Stimulated activated CD8-positive, alpha-beta memory T cell treated with anti-CD3 and anti-CD28 coated beads, Interleukin-4, amount 100 ng/mL, for 4 hours (primary cell): ENCODE measurements around the gene INHBA.

Experiments
- DNase-seq, 2 donors: peaks; one replicate each; pipeline ENCODE4 v3.0.0-alpha.2; 2020; ENCODE audit warnings: low read depth in 2 of 2, low spot score in 1 of 2

Gene INHBA

DNA sequence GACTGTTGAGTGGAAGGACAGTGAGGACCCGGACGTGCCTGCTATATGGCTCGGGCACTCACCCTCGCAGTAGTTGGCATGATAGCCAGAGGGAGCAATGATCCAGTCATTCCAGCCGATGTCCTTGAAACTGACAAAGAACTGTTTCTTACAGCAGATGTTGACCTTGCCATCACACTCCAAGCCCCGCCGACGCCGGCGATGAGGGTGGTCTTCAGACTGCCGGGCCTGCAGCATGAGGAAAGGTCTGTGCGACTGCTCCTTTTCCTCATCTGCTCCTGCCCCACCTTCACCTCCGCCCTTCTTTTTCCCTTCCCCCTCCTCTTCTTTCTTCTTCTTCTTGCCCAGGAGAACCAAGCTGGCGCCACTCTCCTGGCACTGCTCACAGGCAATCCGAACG is 13.1 kb downstream of the INHBA start:
- no peak for DNase-seq

DNA sequence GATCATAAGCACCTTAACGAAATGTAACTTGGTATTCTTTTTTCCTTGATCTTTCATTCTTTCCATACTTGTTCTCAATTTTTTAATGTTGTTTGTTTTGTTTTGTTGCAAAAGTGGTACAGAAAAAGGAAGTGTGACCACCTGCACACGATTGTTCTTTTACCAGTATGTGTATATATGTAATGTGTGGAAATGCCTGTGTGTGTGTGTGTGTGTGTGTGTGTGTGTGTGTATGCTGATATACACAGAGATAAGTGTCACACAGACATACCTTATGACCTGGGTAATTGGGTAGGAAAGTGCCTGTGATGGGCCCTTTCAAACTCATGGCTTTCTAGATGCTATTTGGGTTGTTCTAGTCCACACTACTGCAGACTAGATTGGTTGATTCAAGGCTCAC is 14.0 kb downstream of the INHBA start:
- no peak for DNase-seq

GRCh38 chr7:41688012-41688625 is 14.8 kb downstream of the INHBA start:
- DNase-seq = no peak

DNA sequence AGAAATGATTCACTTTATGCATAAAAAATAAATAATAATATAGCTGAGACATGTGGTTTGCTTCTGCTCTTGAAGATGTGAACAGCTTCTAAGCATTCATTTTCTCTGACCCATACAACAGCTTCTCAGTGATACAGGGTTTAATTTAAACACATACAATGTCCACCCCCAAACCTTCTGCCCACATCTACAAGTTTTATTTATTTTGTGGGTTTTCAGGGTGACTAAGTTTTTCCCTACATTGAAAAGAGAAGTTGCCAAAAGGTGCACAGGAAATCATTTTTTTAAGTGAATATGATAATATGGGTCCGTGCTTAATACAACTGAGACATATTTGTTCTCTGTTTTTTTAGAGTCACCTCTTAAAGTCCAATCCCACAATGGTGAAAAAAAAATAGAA is 17.2 kb downstream of the INHBA start:
- DNase-seq = no peak

DNA sequence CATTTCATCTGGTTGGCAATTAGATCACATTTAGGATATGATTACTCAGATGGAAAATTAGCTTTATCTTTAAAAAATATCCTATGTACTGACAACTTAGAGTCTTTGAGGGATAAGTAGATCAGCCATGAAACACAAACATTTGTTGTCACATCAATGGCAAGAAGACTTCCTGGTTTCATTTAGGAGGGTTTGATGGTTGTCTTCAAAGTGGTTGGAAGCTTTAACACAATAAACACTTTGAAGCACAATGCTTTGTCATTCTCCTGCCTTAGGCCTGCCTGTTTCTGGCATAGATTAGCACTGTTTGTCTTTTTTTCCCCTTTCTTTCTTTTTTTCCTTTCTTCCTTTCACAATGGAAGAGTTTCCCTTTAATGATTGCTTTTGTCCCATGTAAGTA is 20.5 kb downstream of the INHBA start:
- no peak for DNase-seq

GRCh38 chr7:41679566-41679965 is 23.3 kb downstream of the INHBA start:
- DNase-seq = no peak

- no peak for DNase-seq
Measured at GRCh38 chr7:41674505-41675023, 28.3 kb downstream of the INHBA start.

DNA sequence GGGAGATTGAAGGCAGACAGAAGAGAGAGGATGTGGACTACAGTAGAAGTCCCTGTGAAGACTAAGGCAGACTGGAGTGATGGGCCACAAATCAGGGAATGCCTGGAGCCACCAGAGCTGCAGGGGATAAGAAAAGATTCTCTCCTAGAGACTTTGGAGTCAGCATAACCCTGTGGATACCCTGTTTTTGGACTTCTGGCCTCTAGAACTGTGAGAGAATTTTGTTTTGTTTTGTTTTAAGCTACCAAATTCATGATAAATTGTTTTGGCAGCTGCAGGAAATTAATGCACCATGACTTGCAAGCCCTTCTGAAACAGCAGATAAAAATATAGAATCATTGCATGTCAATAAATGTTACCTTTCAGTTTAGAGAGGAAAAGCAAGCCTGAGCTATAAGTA is 41.3 kb downstream of the INHBA start:
- no peak for DNase-seq

GRCh38 chr7:41659539-41659938 is 43.4 kb downstream of the INHBA start:
- no peak for DNase-seq

GRCh38 chr7:41656366-41656765 is 46.5 kb downstream of the INHBA start:
- DNase-seq = no peak

DNA sequence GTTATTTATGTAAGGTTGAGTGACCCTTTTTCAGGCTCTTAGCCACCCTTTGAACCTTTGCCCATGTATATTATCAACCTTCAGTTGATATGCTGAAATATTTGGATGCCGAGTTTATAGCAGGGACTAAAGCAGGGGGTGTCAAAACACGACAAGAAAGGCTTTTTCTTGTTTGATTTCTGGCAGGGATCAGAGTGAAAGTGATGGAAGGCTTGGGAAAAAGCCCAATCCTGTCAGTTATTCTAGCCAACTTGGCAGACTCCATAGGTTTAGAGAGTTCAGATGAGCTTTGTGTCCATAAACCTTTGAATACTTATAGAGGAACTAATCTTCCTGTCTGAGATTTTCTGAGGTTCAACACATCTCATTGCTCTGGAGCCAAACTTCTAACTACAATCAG is 47.5 kb downstream of the INHBA start:
- no peak for DNase-seq

DNA sequence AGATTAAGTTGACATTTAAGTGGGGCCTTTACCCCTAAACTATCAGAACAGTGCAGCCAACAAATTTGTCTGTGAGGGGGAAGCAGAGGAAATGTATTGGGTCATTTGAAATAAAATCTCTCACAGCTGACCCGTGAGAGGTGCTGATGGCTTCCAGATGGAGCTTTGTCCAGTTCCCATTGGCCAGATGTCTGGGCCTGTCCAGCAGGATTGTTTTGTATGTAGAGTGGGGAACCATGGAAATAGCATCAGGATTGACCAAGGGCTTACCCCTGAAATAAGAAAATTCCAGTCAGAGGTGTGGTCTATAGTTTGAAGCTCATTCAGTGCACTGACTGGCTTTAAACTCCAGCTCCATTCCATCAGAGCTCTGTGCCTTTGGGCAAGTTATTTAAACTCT is 50.6 kb downstream of the INHBA start:
- DNase-seq = no peak

DNA sequence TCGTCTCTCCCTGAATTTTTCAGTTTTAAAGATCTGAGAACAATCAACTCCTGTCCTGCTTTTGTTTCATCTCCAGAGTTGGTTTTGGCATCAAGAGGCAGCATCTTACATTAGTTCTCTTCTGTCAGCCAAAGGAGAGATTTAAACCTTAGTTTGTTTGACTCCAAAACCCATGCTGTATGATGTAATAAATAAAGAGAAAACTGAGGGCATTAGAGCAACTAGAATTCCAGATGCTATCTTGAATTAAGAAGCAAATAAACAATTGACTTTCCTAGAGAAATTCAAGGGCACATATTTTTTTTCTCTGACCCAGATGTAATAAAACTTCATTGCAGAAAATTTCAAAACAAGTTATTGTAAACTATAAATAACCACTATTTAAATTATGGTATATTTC is 54.4 kb downstream of the INHBA start:
- DNase-seq = no peak

DNA sequence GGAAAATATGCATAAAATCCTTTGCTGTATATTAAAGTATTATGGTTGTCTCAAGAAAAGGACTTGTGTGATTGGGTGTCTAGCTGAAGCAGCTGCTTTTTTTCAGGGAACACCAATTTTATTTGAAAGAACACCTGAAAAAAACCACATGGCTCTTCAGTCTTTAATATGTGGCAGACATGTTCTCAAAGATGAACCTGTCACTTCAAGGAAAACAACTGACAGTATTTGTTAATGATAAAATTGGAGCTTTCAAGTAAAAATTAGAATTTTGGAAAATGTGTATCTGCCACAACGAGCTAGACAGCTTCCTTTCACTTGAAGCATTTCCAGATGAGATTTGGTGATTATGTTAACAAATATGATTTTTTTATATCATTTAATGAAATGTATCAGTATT is 59.3 kb downstream of the INHBA start:
- no peak for DNase-seq

GRCh38 chr7:41641665-41642014 is 61.2 kb downstream of the INHBA start:
- no peak for DNase-seq

- no peak for DNase-seq
Measured at GRCh38 chr7:41641011-41641664, 61.8 kb downstream of the INHBA start.

GRCh38 chr7:41640487-41640886 is 62.4 kb downstream of the INHBA start:
- no peak for DNase-seq

DNA sequence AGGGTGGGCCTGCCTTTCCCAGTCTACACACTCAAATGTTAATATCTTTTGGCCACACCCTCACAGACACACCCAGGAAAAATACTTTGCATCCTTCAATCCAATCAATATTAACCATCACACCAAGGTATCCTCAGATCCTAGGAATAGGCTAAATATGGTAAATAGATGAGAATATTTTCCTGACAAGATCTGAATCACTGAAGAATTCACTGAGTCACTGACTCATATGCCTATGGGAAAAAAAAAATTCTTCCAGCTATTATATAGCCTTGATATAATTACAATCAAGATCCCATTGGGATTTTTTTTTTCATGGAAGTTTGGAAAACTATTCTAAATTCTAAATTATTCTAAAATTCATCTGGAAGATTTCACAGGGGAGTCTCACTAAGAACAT is 65.8 kb downstream of the INHBA start:
- no peak for DNase-seq
